ENCODE data around the gene FAM114A1. TPM values are rescaled to one million over a fixed set of nuclear protein-coding genes. Genes with fewer than 3 reads are reported as not detected.

The FAM114A1 gene
- total and polyA plus RNA-seq, 2 of the 8 experiments (the other 6 are each of a cell fraction or from before 2014, with no cell fraction given), result 9.5 to 12.0 TPM

- peaks cover 0 to 4% (median 0%) of the 10 kb centered on the region in 4 experiments; a peak in 2 of 7 replicates for H3K27me3 ChIP-seq (replicated peaks in 1 of 4; ENCODE audit: control insufficient read depth in 3 of 4, extremely low read depth in 1 of 4, insufficient read depth in 3 of 4, low read length in 3 of 4)
- no peak overlapping the region for H4K5ac ChIP-seq (ENCODE audit: insufficient read length, low read depth, low read length)
- peaks cover 2% of the 10 kb centered on the region; the same call in 1 of the 2 replicates for H3K79me1 ChIP-seq (ENCODE audit: low read depth, low read length)
- H3K9me3 ChIP-seq (ENCODE audit: insufficient read depth in 2 of 2, low read depth in 1 of 2, low read length in 1 of 2), result peaks cover 6 to 10% of the 10 kb centered on the region in 2 experiments; a peak in 2 of 4 replicates
- no peak overlapping the region for H3K23ac ChIP-seq (ENCODE audit: insufficient read length)
- no peak overlapping the region for H3K56ac ChIP-seq (replicated peaks; ENCODE audit: insufficient read length, low read depth, low read length)
- no peak overlapping the region for H4K8ac ChIP-seq (ENCODE audit: extremely low read depth, insufficient read depth, low read length)
- no peak overlapping the region for H2BK15ac ChIP-seq (ENCODE audit: low read length)
- H2BK20ac ChIP-seq (ENCODE audit: low read length), result no peak overlapping the region
- peaks cover 3 to 7% (median 5%) of the 10 kb centered on the region in 4 experiments; a peak in 6 of 7 replicates for H3K4me1 ChIP-seq (replicated peaks in 1 of 4; ENCODE audit: control insufficient read depth in 3 of 4, insufficient read depth in 4 of 4, low read length in 3 of 4)
- no peak overlapping the region for H2BK5ac ChIP-seq (ENCODE audit: low read depth, low read length)
- H3K4me2 ChIP-seq (ENCODE audit: insufficient read depth in 1 of 2, low read depth in 2 of 2, low read length in 2 of 2), result no peak overlapping the region
- 93% methylated on average over 5 of the region's 5 CpGs; no CpG with 5 or more reads in 1 of the 2 experiments for WGBS, 2 experiments (ENCODE audit: extremely low coverage in 1 of 2, insufficient coverage in 1 of 2, insufficient read length in 1 of 2, insufficient replicate concordance in 2 of 2, low coverage in 1 of 2, low lambda C conversion rate in 2 of 2, missing lambda C conversion rate in 1 of 2)
- no peak overlapping the region for H2AK5ac ChIP-seq (ENCODE audit: low read depth, low read length)
- ChIA-PET CTCF (ENCODE audit: partially characterized antibody) (interaction anchor here (1.4 to 6.9 kb wide), 3 partner anchors 12 to 20 kb away, joined by 8 to 62 read pairs (median 11); no protein-coding TSS in a partner anchor), POLR2A (ENCODE audit: partially characterized antibody) (no interaction called here)
- H3K36me3 ChIP-seq (ENCODE audit: control insufficient read depth in 2 of 4, insufficient read depth in 4 of 4, low read length in 3 of 4), result peaks cover 0 to 3% (median 1%) of the 10 kb centered on the region in 4 experiments; a peak in 2 of 8 replicates
- no peak overlapping the region for H3K4ac ChIP-seq (replicated peaks; ENCODE audit: insufficient read length, low read depth, low read length)
- no peak overlapping the region for H3K14ac ChIP-seq (ENCODE audit: insufficient read length)
- no peak overlapping the region for H3K27ac ChIP-seq (ENCODE audit: low read depth, low read length)
- H2BK120ac ChIP-seq (replicated peaks; ENCODE audit: low read depth, low read length), result no peak overlapping the region
- H4K91ac ChIP-seq (replicated peaks; ENCODE audit: insufficient read length, low read length), result no peak overlapping the region
- no peak overlapping the region for H3K9ac ChIP-seq (replicated peaks in 1 of 4; ENCODE audit: extremely low read depth in 1 of 4, low read depth in 3 of 4, low read length in 3 of 4)
- no peak overlapping the region for H3K4me3 ChIP-seq (ENCODE audit: extremely low read depth in 1 of 4, insufficient read depth in 2 of 4, low read depth in 3 of 4, low read length in 4 of 4)
- DNase-seq (ENCODE audit: low read depth in 1 of 2, low spot score in 2 of 2) (no peak), FAIRE-seq (no peak)
- H4K20me1 ChIP-seq (replicated peaks in 1 of 2; ENCODE audit: control insufficient read depth in 1 of 2, insufficient read depth in 2 of 2, low read length in 2 of 2), result peaks cover 0 to 3% of the 10 kb centered on the region in 2 experiments
- H2AFZ ChIP-seq (ENCODE audit: low read length), result no peak overlapping the region
- no peaks in the 10 kb centered on the region for H3K79me2 ChIP-seq (ENCODE audit: control insufficient read depth in 1 of 2, insufficient read depth in 2 of 2, low read length in 2 of 2)
- peaks cover 8% of the 10 kb centered on the region; the same call in 1 of the 2 replicates for H3K23me2 ChIP-seq (ENCODE audit: low read depth, low read length)
- no peak overlapping the region for H3K18ac ChIP-seq (ENCODE audit: extremely low read depth, low read length)
- no peak overlapping the region for H2BK12ac ChIP-seq (ENCODE audit: low read depth, low read length)
- no peak for TF ChIP-seq CTBP2 (IDR thresholded peaks at IDR 0.05; ENCODE audit: borderline replicate concordance, insufficient read depth, insufficient read length, low read length)
- no peak for TF ChIP-seq SIRT6 (IDR thresholded peaks at IDR 0.05; ENCODE audit: low read length)
- TF ChIP-seq RBBP5 (IDR thresholded peaks at IDR 0.05; ENCODE audit: borderline replicate concordance, low read depth, low read length), result no peak
- TF ChIP-seq, protein P1, sequence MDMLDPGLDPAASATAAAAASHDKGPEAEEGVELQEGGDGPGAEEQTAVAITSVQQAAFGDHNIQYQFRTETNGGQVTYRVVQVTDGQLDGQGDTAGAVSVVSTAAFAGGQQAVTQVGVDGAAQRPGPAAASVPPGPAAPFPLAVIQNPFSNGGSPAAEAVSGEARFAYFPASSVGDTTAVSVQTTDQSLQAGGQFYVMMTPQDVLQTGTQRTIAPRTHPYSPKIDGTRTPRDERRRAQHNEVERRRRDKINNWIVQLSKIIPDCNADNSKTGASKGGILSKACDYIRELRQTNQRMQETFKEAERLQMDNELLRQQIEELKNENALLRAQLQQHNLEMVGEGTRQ (IDR thresholded peaks at IDR 0.05; ENCODE audit: low read length), result no peak
- TF ChIP-seq NRF1 (IDR thresholded peaks at IDR 0.05; ENCODE audit: low read depth, low read length), result no peak
- no peak for TF ChIP-seq CEBPB (IDR thresholded peaks at IDR 0.05; ENCODE audit: low read depth, low read length)
- TF ChIP-seq HDAC2 (IDR thresholded peaks at IDR 0.05; ENCODE audit: borderline replicate concordance in 1 of 2, low read depth in 2 of 2, low read length in 2 of 2), result no peak
- no peak for TF ChIP-seq SRF (IDR thresholded peaks at IDR 0.05; ENCODE audit: low read depth, low read length)
- TF ChIP-seq HDAC6 (IDR thresholded peaks at IDR 0.05; ENCODE audit: low read depth, low read length), result no peak
- no peak for TF ChIP-seq CBX8 (IDR thresholded peaks at IDR 0.05; ENCODE audit: borderline replicate concordance, low read depth, low read length)
- TF ChIP-seq BCL11A (IDR thresholded peaks at IDR 0.05; ENCODE audit: low read depth in 2 of 2, low read length in 2 of 2), result no peak
- no peak for TF ChIP-seq RFX5 (IDR thresholded peaks at IDR 0.05; ENCODE audit: borderline replicate concordance, low read depth, low read length)
- TF ChIP-seq SP1 (IDR thresholded peaks at IDR 0.05; ENCODE audit: low read depth, low read length), result no peak
Measured at GRCh38 chr4:38872620-38873019, 5.0 kb downstream of the FAM114A1 start.

Measured in H1 (cell line).